HepG2 (cell line): ENCODE results near the gene EXOC7. TPM values are rescaled to one million over a fixed set of nuclear protein-coding genes. Genes with fewer than 3 reads are reported as not detected.

ENCODE experiments used
- CBX5 ChIP-seq: sonication (generic); formaldehyde crosslinking; IDR thresholded peaks from 2 replicates; pipeline ENCODE4 v1.4.0; 2020; ENCODE audit warnings: missing genetic modification reagents, borderline replicate concordance
- DNMT1 ChIP-seq: sonication (generic); formaldehyde crosslinking; IDR thresholded peaks from 2 replicates; pipeline ENCODE4 v1.5.1; 2020; ENCODE audit warnings: mild to moderate bottlenecking, missing genetic modification reagents
- MYC ChIP-seq: sonication (generic); formaldehyde crosslinking; IDR thresholded peaks from 2 replicates; pipeline ENCODE4 v1.9.0; 2021; ENCODE audit warnings: missing genetic modification reagents, borderline replicate concordance
- NCOA2 ChIP-seq: sonication (generic); formaldehyde crosslinking; IDR thresholded peaks from 2 replicates; pipeline ENCODE4 v1.8.0; 2022; ENCODE audit warnings: inconsistent platforms
- SMAD9 ChIP-seq: sonication (generic); formaldehyde crosslinking; IDR thresholded peaks from 2 replicates; pipeline ENCODE4 v1.5.1; 2020; ENCODE audit warnings: mild to moderate bottlenecking, missing genetic modification reagents
- TMF1 ChIP-seq: sonication (generic); formaldehyde crosslinking; IDR thresholded peaks from 2 replicates; pipeline ENCODE4 v1.8.1; 2022; ENCODE audit warnings: low read depth, missing genetic modification reagents
- ZBTB42 ChIP-seq: sonication (generic); formaldehyde crosslinking; IDR thresholded peaks from 2 replicates; pipeline ENCODE4 v1.5.0; 2020; ENCODE audit warnings: mild to moderate bottlenecking, missing genetic modification reagents
- ZFP36 ChIP-seq: fragments of 150-350 bp; IDR thresholded peaks from 2 replicates; pipeline ENCODE4 v1.6.1; 2018; ENCODE audit warnings: borderline replicate concordance, low read length, low read depth; ENCODE audit not compliant: partially characterized antibody
- ZNF34 ChIP-seq: sonication (generic); formaldehyde crosslinking; IDR thresholded peaks from 2 replicates; pipeline ENCODE4 v1.4.0; 2020; ENCODE audit warnings: mild to moderate bottlenecking, missing genetic modification reagents, borderline replicate concordance
- polyA plus RNA-seq, 8 experiments: library from polyadenylated mRNA; depleted of rRNA in 3 of 8; stranded (reverse) in 7 of 8; unstranded in 1 of 8; fragments of >200 nt; fragmentation: Illumina TruSeq in 4 of 8; extraction: Trizol in 4 of 8; gene quantifications; 2 replicates each; pipeline versions ENCODE4 v1.2.1 to v1.2.3, GENCODE V29; 2011 to 2016; ENCODE audit warnings: low read depth in 4 of 8, missing spikeins in 1 of 8, mixed read lengths in 1 of 8; ENCODE audit not compliant: insufficient read depth in 1 of 8
- total RNA-seq, 5 experiments: library from RNA; depleted of rRNA; stranded (reverse); fragments of >200 nt; fragmentation: Illumina TruSeq; extraction: Trizol; gene quantifications; 2 replicates each; pipeline ENCODE4 v1.2.3, GENCODE V29; 2016; ENCODE audit warnings: low read depth in 1 of 5
- TF ChIP-seq, protein P1 (sequence below): sonication (generic); formaldehyde crosslinking; IDR thresholded peaks from 2 replicates; pipeline ENCODE4 v1.5.0; 2020; ENCODE audit warnings: missing genetic modification reagents
- TF ChIP-seq, protein P2 (sequence below), 2 experiments: IDR thresholded peaks; 2 replicates each; pipeline ENCODE4 v1.6.1; 2011 to 2012; ENCODE audit warnings: low read length in 2 of 2, borderline replicate concordance in 1 of 2, low read depth in 1 of 2, mild to moderate bottlenecking in 1 of 2, moderate library complexity in 1 of 2
- TF ChIP-seq, protein P3 (sequence below): sonication (generic); formaldehyde crosslinking; IDR thresholded peaks from 2 replicates; pipeline ENCODE4 v1.8.1; 2023; ENCODE audit warnings: mild to moderate bottlenecking, missing genetic modification reagents
- TF ChIP-seq, protein P4 (sequence below): sonication (generic); formaldehyde crosslinking; IDR thresholded peaks from 2 replicates; pipeline ENCODE4 v1.5.0; 2020; ENCODE audit warnings: mild to moderate bottlenecking, missing genetic modification reagents, moderate library complexity
- TF ChIP-seq, protein P5 (sequence below), 2 experiments: sonication (generic) in 1 of 2; formaldehyde crosslinking in 1 of 2; IDR thresholded peaks; 2 replicates each; pipeline versions ENCODE4 v1.5.1 to v1.6.1; 2011 to 2020; ENCODE audit warnings: borderline replicate concordance in 1 of 2, low read depth in 1 of 2, low read length in 1 of 2, mild to moderate bottlenecking in 1 of 2, missing genetic modification reagents in 1 of 2, moderate library complexity in 1 of 2
- TF ChIP-seq, protein P6 (sequence below): sonication (generic); formaldehyde crosslinking; IDR thresholded peaks from 2 replicates; pipeline ENCODE4 v1.4.0; 2020; ENCODE audit warnings: missing genetic modification reagents, borderline replicate concordance

The EXOC7 gene
- total and polyA plus RNA-seq, 2 of the 13 experiments (the other 11 are each of a cell fraction or from before 2014, with no cell fraction given): 86.9 to 116 TPM

DNA sequence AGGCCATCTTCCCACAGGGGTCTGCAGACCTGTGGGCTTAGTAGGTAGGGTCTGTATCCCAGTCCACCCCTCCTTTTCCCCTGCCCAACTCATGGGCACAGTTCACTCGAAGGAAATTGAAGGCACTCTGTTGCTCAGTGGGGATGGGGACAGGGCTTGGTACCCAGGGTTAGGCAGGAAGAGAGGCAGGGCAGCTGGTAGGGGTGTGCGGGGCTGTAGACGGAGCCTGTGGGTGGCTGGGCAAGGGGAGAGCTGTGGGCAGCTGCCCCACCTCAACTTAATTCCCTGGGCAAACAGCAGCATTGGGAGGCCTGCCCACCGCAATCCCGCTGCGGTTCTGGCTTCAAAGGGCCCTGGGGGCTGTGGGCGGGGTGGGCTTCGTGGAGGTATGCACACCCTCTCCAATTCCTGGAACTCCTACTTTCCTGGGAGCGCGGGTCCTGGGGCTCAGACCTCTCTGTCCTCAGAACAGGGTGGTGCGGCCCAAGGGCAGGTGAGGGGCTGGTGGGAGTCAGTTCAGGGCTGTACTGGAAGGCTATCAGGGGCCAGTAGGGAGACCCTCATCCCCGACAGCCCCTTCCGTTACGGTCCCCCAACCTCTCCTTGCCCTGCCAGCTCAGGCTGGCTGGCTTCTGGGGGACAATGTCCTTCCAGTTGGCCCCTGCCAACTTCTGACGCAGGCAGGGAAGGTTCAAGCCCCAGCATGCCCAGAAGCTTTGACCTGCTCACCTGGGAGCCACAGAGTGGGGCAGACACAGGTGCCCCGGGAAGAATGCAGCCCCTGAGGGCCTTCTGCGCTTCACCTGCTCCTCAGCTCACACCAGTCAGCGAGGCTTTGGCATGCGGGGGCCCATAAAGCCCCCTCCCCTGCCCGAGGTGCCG, 28.3 kb upstream of the EXOC7 start (continued):
- TF ChIP-seq DNMT1 (CRISPR knock-in tag) (no peak; the same call in 1 of the 2 replicates), NCOA2 (CRISPR knock-in tag) (peak; percentile 78), TMF1 (CRISPR knock-in tag) (no peak), ZNF34 (no peak), CBX5 (no peak), MYC (CRISPR knock-in tag) (no peak), SMAD9 (CRISPR knock-in tag) (no peak), ZBTB42 (CRISPR knock-in tag) (no peak), ZFP36 (no peak)
- TF ChIP-seq, protein P1, sequence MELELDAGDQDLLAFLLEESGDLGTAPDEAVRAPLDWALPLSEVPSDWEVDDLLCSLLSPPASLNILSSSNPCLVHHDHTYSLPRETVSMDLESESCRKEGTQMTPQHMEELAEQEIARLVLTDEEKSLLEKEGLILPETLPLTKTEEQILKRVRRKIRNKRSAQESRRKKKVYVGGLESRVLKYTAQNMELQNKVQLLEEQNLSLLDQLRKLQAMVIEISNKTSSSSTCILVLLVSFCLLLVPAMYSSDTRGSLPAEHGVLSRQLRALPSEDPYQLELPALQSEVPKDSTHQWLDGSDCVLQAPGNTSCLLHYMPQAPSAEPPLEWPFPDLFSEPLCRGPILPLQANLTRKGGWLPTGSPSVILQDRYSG: no peak
- TF ChIP-seq, protein P2, sequence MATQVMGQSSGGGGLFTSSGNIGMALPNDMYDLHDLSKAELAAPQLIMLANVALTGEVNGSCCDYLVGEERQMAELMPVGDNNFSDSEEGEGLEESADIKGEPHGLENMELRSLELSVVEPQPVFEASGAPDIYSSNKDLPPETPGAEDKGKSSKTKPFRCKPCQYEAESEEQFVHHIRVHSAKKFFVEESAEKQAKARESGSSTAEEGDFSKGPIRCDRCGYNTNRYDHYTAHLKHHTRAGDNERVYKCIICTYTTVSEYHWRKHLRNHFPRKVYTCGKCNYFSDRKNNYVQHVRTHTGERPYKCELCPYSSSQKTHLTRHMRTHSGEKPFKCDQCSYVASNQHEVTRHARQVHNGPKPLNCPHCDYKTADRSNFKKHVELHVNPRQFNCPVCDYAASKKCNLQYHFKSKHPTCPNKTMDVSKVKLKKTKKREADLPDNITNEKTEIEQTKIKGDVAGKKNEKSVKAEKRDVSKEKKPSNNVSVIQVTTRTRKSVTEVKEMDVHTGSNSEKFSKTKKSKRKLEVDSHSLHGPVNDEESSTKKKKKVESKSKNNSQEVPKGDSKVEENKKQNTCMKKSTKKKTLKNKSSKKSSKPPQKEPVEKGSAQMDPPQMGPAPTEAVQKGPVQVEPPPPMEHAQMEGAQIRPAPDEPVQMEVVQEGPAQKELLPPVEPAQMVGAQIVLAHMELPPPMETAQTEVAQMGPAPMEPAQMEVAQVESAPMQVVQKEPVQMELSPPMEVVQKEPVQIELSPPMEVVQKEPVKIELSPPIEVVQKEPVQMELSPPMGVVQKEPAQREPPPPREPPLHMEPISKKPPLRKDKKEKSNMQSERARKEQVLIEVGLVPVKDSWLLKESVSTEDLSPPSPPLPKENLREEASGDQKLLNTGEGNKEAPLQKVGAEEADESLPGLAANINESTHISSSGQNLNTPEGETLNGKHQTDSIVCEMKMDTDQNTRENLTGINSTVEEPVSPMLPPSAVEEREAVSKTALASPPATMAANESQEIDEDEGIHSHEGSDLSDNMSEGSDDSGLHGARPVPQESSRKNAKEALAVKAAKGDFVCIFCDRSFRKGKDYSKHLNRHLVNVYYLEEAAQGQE (IDR thresholded peaks at IDR 0.05; ENCODE audit: borderline replicate concordance in 1 of 2, low read depth in 1 of 2, low read length in 2 of 2): no peak
- TF ChIP-seq, protein P3, sequence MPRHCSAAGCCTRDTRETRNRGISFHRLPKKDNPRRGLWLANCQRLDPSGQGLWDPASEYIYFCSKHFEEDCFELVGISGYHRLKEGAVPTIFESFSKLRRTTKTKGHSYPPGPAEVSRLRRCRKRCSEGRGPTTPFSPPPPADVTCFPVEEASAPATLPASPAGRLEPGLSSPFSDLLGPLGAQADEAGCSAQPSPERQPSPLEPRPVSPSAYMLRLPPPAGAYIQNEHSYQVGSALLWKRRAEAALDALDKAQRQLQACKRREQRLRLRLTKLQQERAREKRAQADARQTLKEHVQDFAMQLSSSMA: no peak
- TF ChIP-seq, protein P4, sequence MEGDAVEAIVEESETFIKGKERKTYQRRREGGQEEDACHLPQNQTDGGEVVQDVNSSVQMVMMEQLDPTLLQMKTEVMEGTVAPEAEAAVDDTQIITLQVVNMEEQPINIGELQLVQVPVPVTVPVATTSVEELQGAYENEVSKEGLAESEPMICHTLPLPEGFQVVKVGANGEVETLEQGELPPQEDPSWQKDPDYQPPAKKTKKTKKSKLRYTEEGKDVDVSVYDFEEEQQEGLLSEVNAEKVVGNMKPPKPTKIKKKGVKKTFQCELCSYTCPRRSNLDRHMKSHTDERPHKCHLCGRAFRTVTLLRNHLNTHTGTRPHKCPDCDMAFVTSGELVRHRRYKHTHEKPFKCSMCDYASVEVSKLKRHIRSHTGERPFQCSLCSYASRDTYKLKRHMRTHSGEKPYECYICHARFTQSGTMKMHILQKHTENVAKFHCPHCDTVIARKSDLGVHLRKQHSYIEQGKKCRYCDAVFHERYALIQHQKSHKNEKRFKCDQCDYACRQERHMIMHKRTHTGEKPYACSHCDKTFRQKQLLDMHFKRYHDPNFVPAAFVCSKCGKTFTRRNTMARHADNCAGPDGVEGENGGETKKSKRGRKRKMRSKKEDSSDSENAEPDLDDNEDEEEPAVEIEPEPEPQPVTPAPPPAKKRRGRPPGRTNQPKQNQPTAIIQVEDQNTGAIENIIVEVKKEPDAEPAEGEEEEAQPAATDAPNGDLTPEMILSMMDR (CRISPR knock-in tag): no peak
- TF ChIP-seq, protein P5, sequence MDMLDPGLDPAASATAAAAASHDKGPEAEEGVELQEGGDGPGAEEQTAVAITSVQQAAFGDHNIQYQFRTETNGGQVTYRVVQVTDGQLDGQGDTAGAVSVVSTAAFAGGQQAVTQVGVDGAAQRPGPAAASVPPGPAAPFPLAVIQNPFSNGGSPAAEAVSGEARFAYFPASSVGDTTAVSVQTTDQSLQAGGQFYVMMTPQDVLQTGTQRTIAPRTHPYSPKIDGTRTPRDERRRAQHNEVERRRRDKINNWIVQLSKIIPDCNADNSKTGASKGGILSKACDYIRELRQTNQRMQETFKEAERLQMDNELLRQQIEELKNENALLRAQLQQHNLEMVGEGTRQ (IDR thresholded peaks at IDR 0.05; ENCODE audit: low read depth, low read length): no peak
- TF ChIP-seq, protein P5 (CRISPR knock-in tag; IDR thresholded peaks at IDR 0.05; ENCODE audit: borderline replicate concordance): no peak
- TF ChIP-seq, protein P6, sequence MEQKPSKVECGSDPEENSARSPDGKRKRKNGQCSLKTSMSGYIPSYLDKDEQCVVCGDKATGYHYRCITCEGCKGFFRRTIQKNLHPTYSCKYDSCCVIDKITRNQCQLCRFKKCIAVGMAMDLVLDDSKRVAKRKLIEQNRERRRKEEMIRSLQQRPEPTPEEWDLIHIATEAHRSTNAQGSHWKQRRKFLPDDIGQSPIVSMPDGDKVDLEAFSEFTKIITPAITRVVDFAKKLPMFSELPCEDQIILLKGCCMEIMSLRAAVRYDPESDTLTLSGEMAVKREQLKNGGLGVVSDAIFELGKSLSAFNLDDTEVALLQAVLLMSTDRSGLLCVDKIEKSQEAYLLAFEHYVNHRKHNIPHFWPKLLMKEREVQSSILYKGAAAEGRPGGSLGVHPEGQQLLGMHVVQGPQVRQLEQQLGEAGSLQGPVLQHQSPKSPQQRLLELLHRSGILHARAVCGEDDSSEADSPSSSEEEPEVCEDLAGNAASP (CRISPR knock-in tag): peak; percentile 55; the same call in 1 of the 2 replicates
